ENCODE results near the gene IGSF8. TPM values are rescaled to one million over a fixed set of nuclear protein-coding genes. Genes with fewer than 3 reads are reported as not detected.

IGSF8 gene
- total RNA-seq, 1 experiment from 2014 or later, result 14.0 TPM

GRCh38 chr1:160045653-160046052, 52.8 kb downstream of the IGSF8 start:
- no peaks in the 10 kb centered on the region for H3K4me1 ChIP-seq (ENCODE audit: insufficient read depth, low read length, poor library complexity, severe bottlenecking)
- ChIA-PET CTCF (interaction anchor here (1.0 to 1.2 kb wide), 4 partner anchors 8 to 206 kb away, joined by 3 to 5 read pairs (median 4); partner anchors contain the start of gene KCNJ9), POLR2A (ENCODE audit: low non-redundant PET) (no interaction called here)

GRCh38 chr1:160043543-160043942, 54.9 kb downstream of the IGSF8 start:
- Histone ChIP-seq H3K4me3 (ENCODE audit: low read depth, low read length, poor library complexity, severe bottlenecking) (no peak overlapping the region), H3K4me1 (ENCODE audit: insufficient read depth, low read length, poor library complexity, severe bottlenecking) (no peaks in the 10 kb centered on the region), H3K9me3 (ENCODE audit: low read depth, low read length, poor library complexity, severe bottlenecking) (no peaks in the 10 kb centered on the region), H3K36me3 (ENCODE audit: insufficient read depth, low read length, poor library complexity, severe bottlenecking) (no peaks in the 10 kb centered on the region), H3K27ac (ENCODE audit: low read depth, low read length, poor library complexity, severe bottlenecking) (no peak overlapping the region), H3K27me3 (replicated peaks; ENCODE audit: insufficient read depth, low read depth, low read length, poor library complexity) (peaks cover 13% of the 10 kb centered on the region)
- no TSS peak for BruUV-seq (replicated peaks)
- TF ChIP-seq CTCF (conservative IDR thresholded peaks at IDR 0.05; ENCODE audit: low read depth, low read length) (no peak), EZH2 (IDR thresholded peaks at IDR 0.05; ENCODE audit: borderline replicate concordance, low read depth, low read length, poor library complexity, severe bottlenecking) (no peak)
- CTCF ChIA-PET, result no interaction called here
- POLR2A ChIA-PET (ENCODE audit: low non-redundant PET), result no interaction called here
- intact Hi-C loops (cut with micrococcal nuclease; ENCODE audit: unreplicated experiment), result no loop called here
- DNase-seq (ENCODE audit: low spot score), result no peak

More at GRCh38 chr1:160045653-160046052, 52.8 kb downstream of the IGSF8 start:
- Histone ChIP-seq H3K27ac (ENCODE audit: low read depth, low read length, poor library complexity, severe bottlenecking) (no peak overlapping the region), H3K36me3 (ENCODE audit: insufficient read depth, low read length, poor library complexity, severe bottlenecking) (no peaks in the 10 kb centered on the region), H3K4me3 (ENCODE audit: low read depth, low read length, poor library complexity, severe bottlenecking) (no peak overlapping the region), H3K9me3 (ENCODE audit: low read depth, low read length, poor library complexity, severe bottlenecking) (no peaks in the 10 kb centered on the region), H3K27me3 (replicated peaks; ENCODE audit: insufficient read depth, low read depth, low read length, poor library complexity) (peaks cover 3% of the 10 kb centered on the region)
- TF ChIP-seq EZH2 (IDR thresholded peaks at IDR 0.05; ENCODE audit: borderline replicate concordance, low read depth, low read length, poor library complexity, severe bottlenecking) (no peak), CTCF (conservative IDR thresholded peaks at IDR 0.05; ENCODE audit: low read depth, low read length) (no peak)
- no peak for DNase-seq (ENCODE audit: low spot score)
- no TSS peak for BruUV-seq (replicated peaks)
- intact Hi-C loops (cut with micrococcal nuclease; ENCODE audit: unreplicated experiment), result loop anchor here (5.0 kb wide), 1 partner anchor 42 kb away; no protein-coding TSS in a partner anchor

Other genes starting within 250 kb of the IGSF8 start
- not detected in 2 replicates for gene VSIG8, start 236.0 kb downstream of the IGSF8 start, total RNA-seq (2021)
- gene CFAP45, start 198.5 kb downstream of the IGSF8 start, total RNA-seq (2021), result 1.5 and 3.6 TPM in 2 replicates
- gene TAGLN2, start 173.1 kb downstream of the IGSF8 start, total RNA-seq (2021), result 155 and 198 TPM in 2 replicates
- gene IGSF9, start 153.0 kb downstream of the IGSF8 start, total RNA-seq (2021), result 6.5 and 7.1 TPM in 2 replicates
- gene SLAMF9, start 144.4 kb downstream of the IGSF8 start, total RNA-seq (2021), result not detected in 2 replicates
- 4.6 and 5.3 TPM in 2 replicates for gene PIGM, start 66.6 kb downstream of the IGSF8 start, total RNA-seq (2021)
- gene KCNJ10, start 28.5 kb downstream of the IGSF8 start, total RNA-seq (2021), result not detected in 2 replicates
- not detected in 2 replicates for gene KCNJ9, start 17.1 kb downstream of the IGSF8 start, total RNA-seq (2021)
- gene ATP1A2, start 17.1 kb upstream of the IGSF8 start, total RNA-seq (2021), result not detected in 2 replicates
- not detected in 2 replicates for gene ATP1A4, start 53.0 kb upstream of the IGSF8 start, total RNA-seq (2021)
- gene CASQ1, start 92.0 kb upstream of the IGSF8 start, total RNA-seq (2021), result not detected in 2 replicates
- gene PEA15, start 106.8 kb upstream of the IGSF8 start, total RNA-seq (2021), result 69.6 and 87.7 TPM in 2 replicates
- gene DCAF8, start 163.9 kb upstream of the IGSF8 start, total RNA-seq (2021), result 108 and 115 TPM in 2 replicates
- 67.0 and 69.1 TPM in 2 replicates for gene PEX19, start 186.5 kb upstream of the IGSF8 start, total RNA-seq (2021)
- gene COPA, start 244.6 kb upstream of the IGSF8 start, total RNA-seq (2021), result 134 and 166 TPM in 2 replicates
- gene NCSTN, start 244.8 kb upstream of the IGSF8 start, total RNA-seq (2021), result 58.0 and 64.6 TPM in 2 replicates

All from A673 (cell line).